GM12864 (cell line): ENCODE data around the gene OSBPL5.

ENCODE experiments used
- DNase-seq: peaks from one replicate; pipeline ENCODE4 v3.0.0-alpha.2; 2011; ENCODE audit warnings: low read depth
- H3K4me3 ChIP-seq: 2 replicates; pipeline ENCODE4 v1.5.1; 2011; ENCODE audit warnings: mild to moderate bottlenecking, low read depth, low read length, control low read depth
- TF ChIP-seq, protein P1 (sequence below): IDR thresholded peaks from 2 replicates; pipeline ENCODE4 v1.5.1; 2011; ENCODE audit warnings: low read depth, mild to moderate bottlenecking, moderate library complexity, low read length, control low read depth, inconsistent platforms; ENCODE audit errors: missing control alignments

OSBPL5 gene

DNA sequence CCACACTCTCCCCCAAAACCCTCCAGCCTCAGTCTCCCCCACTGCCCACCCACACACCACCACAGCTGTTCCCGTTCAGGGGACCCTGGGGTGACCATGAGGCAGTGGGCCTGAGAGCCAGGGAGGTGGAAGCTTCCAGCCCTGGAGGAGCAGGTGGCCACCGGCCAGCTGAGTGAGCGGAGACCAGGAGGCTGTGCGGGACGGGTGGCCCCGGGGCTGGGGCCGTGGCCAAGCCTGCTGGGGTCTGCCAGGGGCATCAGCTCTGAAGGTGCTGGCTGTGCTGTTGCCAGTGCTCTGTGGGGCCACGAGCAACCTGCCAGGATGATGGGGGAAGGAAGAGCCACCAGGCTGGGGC is 26.0 kb downstream of the OSBPL5 start:
- TF ChIP-seq, protein P1, sequence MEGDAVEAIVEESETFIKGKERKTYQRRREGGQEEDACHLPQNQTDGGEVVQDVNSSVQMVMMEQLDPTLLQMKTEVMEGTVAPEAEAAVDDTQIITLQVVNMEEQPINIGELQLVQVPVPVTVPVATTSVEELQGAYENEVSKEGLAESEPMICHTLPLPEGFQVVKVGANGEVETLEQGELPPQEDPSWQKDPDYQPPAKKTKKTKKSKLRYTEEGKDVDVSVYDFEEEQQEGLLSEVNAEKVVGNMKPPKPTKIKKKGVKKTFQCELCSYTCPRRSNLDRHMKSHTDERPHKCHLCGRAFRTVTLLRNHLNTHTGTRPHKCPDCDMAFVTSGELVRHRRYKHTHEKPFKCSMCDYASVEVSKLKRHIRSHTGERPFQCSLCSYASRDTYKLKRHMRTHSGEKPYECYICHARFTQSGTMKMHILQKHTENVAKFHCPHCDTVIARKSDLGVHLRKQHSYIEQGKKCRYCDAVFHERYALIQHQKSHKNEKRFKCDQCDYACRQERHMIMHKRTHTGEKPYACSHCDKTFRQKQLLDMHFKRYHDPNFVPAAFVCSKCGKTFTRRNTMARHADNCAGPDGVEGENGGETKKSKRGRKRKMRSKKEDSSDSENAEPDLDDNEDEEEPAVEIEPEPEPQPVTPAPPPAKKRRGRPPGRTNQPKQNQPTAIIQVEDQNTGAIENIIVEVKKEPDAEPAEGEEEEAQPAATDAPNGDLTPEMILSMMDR = no peak
- no peak for DNase-seq
- H3K4me3 ChIP-seq = no peak overlapping the region

DNA sequence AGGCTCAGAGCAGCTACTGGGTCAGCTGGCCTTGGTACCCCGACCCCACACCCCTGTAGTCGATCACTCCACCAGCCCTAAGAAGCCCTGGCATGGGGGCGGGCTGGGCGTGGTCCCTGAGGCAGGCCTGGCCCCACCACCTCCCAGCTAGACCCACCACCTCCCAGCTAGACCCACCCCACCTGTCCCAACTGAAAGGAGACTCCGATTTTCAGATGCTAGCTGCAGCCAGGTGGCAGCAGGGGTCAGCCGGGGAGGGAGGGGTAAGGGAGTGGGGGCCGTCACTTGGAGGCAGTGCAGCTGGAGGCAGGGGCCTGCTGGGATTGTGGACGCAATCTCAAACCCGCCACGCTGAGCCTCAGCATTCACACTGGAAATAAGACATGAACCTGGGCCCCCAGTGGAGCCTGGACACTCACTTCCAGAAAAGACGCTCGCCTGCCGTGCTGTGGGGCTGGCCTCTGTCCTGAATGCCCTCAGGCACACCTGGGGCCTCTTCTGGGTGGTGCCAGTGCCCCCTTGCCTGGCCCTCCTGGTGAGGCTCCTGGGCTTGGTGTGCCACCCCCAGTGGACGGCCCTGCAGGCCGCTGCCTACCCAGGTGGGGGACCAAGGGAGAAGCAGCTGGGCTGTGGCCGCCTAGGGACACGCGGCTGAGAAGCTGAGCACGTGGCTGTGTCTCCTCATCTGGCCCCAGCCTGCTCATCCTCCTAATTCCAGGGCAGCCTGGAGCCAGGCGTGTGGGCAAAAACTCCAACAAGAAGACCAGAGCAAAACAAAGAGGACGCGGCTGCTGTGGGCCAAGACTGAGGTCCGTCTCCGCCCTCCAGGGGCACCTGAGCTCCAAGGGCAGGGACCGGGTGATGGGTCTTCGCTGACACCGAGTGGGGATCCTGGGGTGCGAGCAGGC is 26.7 kb downstream of the OSBPL5 start:
- no peak for DNase-seq
- TF ChIP-seq, protein P1 = no peak
- H3K4me3 ChIP-seq = no peak overlapping the region

DNA sequence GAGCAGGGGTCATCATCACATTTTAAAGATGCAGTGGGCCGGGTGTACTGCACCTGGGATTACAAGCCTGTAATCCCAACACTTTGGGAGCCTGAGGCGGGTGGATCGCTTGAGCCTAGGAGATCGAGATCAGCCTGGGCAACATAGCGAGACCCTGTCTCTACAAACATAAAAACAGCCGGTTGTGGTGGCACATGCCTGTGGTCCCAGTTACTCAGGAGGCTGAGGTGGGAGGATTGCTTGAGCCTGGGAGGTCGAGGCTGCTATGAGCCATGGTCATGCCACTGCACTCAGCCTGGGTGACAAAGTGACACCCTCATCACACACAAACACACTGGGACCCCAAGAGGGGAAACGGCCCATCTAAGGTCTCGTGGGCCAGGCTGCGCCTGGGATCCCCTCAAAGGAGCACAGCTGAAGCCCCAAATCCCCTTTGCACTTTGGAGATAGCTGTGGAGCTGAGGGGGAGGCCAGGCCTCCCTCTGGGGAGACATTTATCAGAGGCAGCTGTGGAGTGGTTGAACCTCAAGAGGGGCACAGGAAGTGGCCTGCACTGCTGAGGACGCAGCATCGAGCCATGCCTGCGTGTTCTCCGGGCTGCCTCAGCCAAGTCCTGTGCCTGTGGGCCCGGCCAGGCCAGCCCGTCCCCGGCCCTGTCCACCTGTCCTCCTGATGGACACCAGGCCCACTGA is 27.5 kb downstream of the OSBPL5 start:
- DNase-seq = no peak
- no peak overlapping the region for H3K4me3 ChIP-seq
- TF ChIP-seq, protein P1 = no peak

DNA sequence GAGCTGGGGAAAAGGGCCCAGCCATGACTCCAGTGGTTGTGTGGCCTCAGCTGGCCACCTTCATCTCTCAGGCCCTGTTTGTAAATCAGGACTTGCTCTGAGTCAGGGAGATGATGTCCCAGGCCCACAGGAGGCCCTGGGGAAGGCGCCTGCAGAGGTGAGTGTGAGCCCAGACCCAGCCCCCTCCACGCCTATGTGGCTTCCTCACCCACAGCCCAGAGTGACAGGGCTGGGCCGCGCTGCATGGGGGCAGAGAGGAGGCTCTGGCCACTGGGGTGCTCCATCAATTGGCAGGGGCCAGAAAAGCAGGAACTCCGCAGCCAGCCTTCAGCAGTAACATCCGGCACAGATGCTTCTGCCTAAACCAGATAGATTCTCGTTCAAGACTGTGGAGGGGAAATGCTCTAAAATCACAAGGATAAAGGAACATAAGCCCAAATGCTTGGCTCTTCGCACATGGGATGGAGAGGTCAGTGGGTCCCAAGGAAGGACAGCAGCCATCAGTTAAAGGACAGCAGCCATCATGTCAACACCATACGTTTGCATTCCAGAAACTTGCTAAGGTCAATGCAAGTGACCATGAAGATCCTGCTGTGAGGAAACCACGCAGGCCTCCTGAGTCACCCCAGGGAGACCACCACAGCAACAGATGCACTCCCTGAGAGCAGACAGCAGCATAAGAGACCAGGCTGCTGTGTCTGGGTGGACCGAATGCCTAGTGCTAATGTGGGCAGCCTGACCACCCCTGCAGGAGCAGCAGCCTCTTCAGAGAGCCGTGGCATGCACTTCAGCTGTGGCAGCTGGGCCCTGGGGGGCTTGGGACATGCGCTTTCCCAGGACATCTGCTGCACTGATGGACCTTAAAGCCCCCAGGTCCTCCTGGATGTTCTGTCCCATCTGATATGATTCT is 28.3 kb downstream of the OSBPL5 start:
- TF ChIP-seq, protein P1 = no peak
- H3K4me3 ChIP-seq = no peak overlapping the region
- no peak for DNase-seq

DNA sequence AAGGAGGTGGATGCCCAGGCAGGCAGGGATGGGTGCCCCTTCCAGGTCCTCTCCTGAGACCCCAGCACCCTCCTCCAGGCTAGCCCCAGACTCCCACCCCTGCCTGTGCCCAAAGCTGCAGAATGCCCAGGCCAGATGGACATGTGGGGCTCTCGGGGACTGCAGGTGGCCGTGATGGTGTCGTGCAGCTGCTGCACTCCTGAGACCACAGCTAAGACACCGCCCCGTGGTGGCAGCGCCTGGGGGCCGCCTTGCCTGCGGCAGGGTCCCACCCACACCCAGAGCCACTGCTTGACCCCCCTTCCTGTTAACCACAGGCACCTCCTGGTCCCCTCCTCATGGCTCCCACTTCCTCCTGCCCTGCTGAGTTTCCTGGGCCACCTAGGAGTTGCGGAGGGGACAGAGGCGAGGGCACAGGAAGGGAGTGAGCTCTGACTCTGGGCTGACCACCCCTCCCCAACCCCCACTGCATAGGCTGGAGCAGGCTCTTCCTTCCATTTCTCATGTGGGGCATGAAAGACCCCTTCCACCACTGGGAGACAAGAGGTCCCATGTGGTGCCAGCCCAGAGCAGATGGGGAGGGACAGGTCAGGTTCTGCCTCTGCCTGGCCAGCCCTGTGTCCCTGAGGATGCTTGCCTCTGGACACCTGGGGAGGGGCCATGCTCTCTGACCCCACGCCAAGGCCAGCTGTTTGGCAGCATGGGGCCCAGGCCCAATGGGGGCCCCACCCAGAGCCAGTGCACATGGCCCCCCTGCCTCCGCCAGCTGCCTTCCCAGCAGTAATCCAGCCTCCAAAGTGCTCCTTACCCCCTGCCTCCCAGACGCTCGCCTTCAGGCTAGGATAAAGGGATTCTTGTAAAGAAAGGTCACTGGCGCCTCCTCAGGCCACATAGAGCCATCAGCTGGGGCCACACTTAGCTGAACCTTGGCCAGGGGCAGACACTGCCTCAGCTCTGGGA is 29.3 kb downstream of the OSBPL5 start:
- TF ChIP-seq, protein P1 = no peak
- DNase-seq = no peak
- H3K4me3 ChIP-seq = no peak overlapping the region
